Smooth muscle cell of the umbilical artery (primary cell): ENCODE measurements around the gene TFE3. TPM values are rescaled to one million over a fixed set of nuclear protein-coding genes. Genes with fewer than 3 reads are reported as not detected.

Experiments used
- total RNA-seq: library from RNA; depleted of rRNA; stranded (reverse); fragments of >200 nt; gene quantifications from 2 replicates; pipeline ENCODE4 v1.2.3, GENCODE V29; 2014

The TFE3 gene
- total RNA-seq: 25.8 and 55.0 TPM in 2 replicates

GRCh38 chrX:49043220-49043986 lies at the start of gene TFE3:
Gene TFE3 (minus strand): TSS chrX:49043357. CDS start chrX:49043226, 131 bp downstream.

GRCh38 chrX:49079489-49080428 lies 36.6 kb upstream of the TFE3 start, which contains the start of gene WDR45:
Gene WDR45 (minus strand): TSS chrX:49079887. CDS start chrX:49078095, 1,792 bp downstream.

GRCh38 chrX:49073601-49074575 lies 30.7 kb upstream of the TFE3 start, which contains the start of gene PRAF2:
Gene PRAF2 (minus strand): TSS chrX:49074002. CDS start chrX:49073987, 15 bp downstream.

GRCh38 chrX:49058794-49059193 lies 15.6 kb upstream of the TFE3 start, which contains the start of gene CCDC120:
Gene CCDC120 (plus strand): TSS chrX:49058999. CDS start chrX:49062042, 3,043 bp downstream.

DNA sequence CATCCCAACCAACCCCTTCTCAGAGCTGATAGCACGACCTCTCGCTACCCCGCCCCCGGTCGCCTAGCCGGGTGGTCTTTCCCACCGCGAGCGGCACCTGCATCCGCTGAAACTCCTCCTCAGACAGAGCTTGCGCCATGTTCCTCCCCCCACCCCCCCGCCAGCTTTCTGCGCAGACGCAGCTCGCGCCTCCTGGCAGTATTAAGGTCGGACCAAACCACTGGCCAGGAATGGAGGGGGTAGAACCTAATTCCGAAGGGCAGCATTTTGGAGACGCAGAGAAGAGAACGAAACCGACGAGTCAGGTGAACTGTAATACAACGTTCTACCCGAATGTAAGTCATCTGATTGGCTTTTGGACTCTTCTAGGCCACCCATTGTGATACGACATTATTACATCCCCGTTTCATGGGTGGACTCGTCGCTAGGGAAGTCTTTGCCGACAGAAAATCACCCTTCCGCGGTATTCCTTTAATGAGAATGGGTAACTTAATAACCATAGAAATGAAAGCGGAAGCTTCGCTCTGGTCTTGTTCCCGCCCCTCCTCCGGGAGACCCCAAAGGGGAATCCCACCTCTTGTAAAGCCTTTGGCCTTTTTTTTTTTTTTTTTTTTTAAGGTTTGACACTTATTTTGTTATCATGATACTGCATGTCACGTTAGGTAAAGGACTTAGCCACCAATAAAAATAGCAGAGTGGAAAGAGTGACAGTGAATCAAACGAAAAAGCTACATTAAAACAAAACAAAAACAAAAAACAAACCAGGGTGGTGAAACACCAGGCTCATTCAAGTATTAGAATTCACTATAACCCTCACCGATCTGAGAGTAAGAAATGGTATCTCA lies 40.8 kb downstream of the TFE3 start, which contains the start of gene GRIPAP1:
Gene GRIPAP1 (minus strand): TSS at position 174 of the 845 bp plus-strand sequence. CDS start 35 bp downstream, at position 139.

Other genes starting within 250 kb of the TFE3 start
- 32.1 and 37.5 TPM in 2 replicates for gene HDAC6, start 241.3 kb downstream of the TFE3 start, total RNA-seq
- not detected in 2 replicates for gene ERAS, start 216.8 kb downstream of the TFE3 start, total RNA-seq
- gene PCSK1N, start 207.7 kb downstream of the TFE3 start, total RNA-seq: 1.1 and 1.2 TPM in 2 replicates
- 27.3 and 34.1 TPM in 2 replicates for gene TIMM17B, start 145.6 kb downstream of the TFE3 start, total RNA-seq
- gene PQBP1, start 145.4 kb downstream of the TFE3 start, total RNA-seq: 25.8 and 29.2 TPM in 2 replicates
- gene SLC35A2, start 131.7 kb downstream of the TFE3 start, total RNA-seq: 14.3 and 25.7 TPM in 2 replicates
- gene PIM2, start 124.3 kb downstream of the TFE3 start, total RNA-seq: 6.8 and 9.5 TPM in 2 replicates
- gene OTUD5, start 85.8 kb downstream of the TFE3 start, total RNA-seq: 38.0 and 50.4 TPM in 2 replicates
- 0.89 and 2.6 TPM in 2 replicates for gene KCND1, start 71.5 kb downstream of the TFE3 start, total RNA-seq
- gene GRIPAP1, start 41.1 kb downstream of the TFE3 start, total RNA-seq: 21.1 and 28.7 TPM in 2 replicates
- 0.30 and 0.65 TPM in 2 replicates for gene CCDC120, start 15.6 kb upstream of the TFE3 start, total RNA-seq
- gene PRAF2, start 30.6 kb upstream of the TFE3 start, total RNA-seq: 10.4 and 19.3 TPM in 2 replicates
- 20.5 and 21.2 TPM in 2 replicates for gene WDR45, start 36.5 kb upstream of the TFE3 start, total RNA-seq
- gene GPKOW, start 80.4 kb upstream of the TFE3 start, total RNA-seq: 13.7 and 18.1 TPM in 2 replicates
- gene MAGIX, start 119.4 kb upstream of the TFE3 start, total RNA-seq: 0.55 and 2.7 TPM in 2 replicates
- 4.8 and 10.5 TPM in 2 replicates for gene PLP2, start 128.5 kb upstream of the TFE3 start, total RNA-seq
- gene PRICKLE3, start 143.0 kb upstream of the TFE3 start, total RNA-seq: 9.8 and 14.8 TPM in 2 replicates
- 0.30 and 0.32 TPM in 2 replicates for gene SYP, start 156.8 kb upstream of the TFE3 start, total RNA-seq
- not detected in 2 replicates for gene CACNA1F, start 190.0 kb upstream of the TFE3 start, total RNA-seq
- gene CCDC22, start 192.1 kb upstream of the TFE3 start, total RNA-seq: 7.1 and 9.6 TPM in 2 replicates
- 0.05 TPM in 1 of 2 replicates, not detected in the other for gene FOXP3, start 221.4 kb upstream of the TFE3 start, total RNA-seq
- gene PPP1R3F, start 226.4 kb upstream of the TFE3 start, total RNA-seq: 6.1 and 7.1 TPM in 2 replicates